ENCODE data around the gene SYNJ1.
"Not testable (repeated sequence)": the region's sequence is repeated elsewhere in the genome, so short reads cannot be mapped to it uniquely, and the experiment has no call there.

The SYNJ1 gene

GRCh38 chr21:32736083-32736482 lies 8.3 kb upstream of the SYNJ1 start:
- not testable (repeated sequence) for DNase-seq (ENCODE audit: low read depth)

GRCh38 chr21:32735524-32735923 lies 7.7 kb upstream of the SYNJ1 start:
- no peak for DNase-seq (ENCODE audit: low read depth)

- DNase-seq (ENCODE audit: low read depth): no peak
Observed at GRCh38 chr21:32733990-32734613, 6.3 kb upstream of the SYNJ1 start.

GRCh38 chr21:32733356-32733755 lies 5.5 kb upstream of the SYNJ1 start:
- DNase-seq (ENCODE audit: low read depth): no peak

- no peak for DNase-seq (ENCODE audit: low read depth)
Observed at GRCh38 chr21:32732544-32732943, 4.7 kb upstream of the SYNJ1 start.

- DNase-seq (ENCODE audit: low read depth): no peak
Observed at GRCh38 chr21:32728848-32729247, 1.0 kb upstream of the SYNJ1 start.

- DNase-seq (ENCODE audit: low read depth): no peak
Observed at GRCh38 chr21:32728456-32728839, 635 bp upstream of the SYNJ1 start.

- DNase-seq (ENCODE audit: low read depth): no peak
Observed at GRCh38 chr21:32726839-32727686, 750 bp downstream of the SYNJ1 start.

- no peak for DNase-seq (ENCODE audit: low read depth)
Observed at GRCh38 chr21:32719085-32719484, 8.7 kb downstream of the SYNJ1 start.

- DNase-seq (ENCODE audit: low read depth): no peak
Observed at GRCh38 chr21:32717851-32718316, 9.9 kb downstream of the SYNJ1 start.

- DNase-seq (ENCODE audit: low read depth): no peak
Observed at GRCh38 chr21:32716486-32716885, 11.3 kb downstream of the SYNJ1 start.

GRCh38 chr21:32713726-32714125 lies 14.1 kb downstream of the SYNJ1 start:
- DNase-seq (ENCODE audit: low read depth): no peak

GRCh38 chr21:32712641-32713040 lies 15.2 kb downstream of the SYNJ1 start:
- DNase-seq (ENCODE audit: low read depth): no peak

- no peak for DNase-seq (ENCODE audit: low read depth)
Observed at GRCh38 chr21:32712043-32712442, 15.8 kb downstream of the SYNJ1 start.

GRCh38 chr21:32710987-32711386 lies 16.8 kb downstream of the SYNJ1 start:
- no peak for DNase-seq (ENCODE audit: low read depth)

GRCh38 chr21:32710069-32710784 lies 17.6 kb downstream of the SYNJ1 start:
- no peak for DNase-seq (ENCODE audit: low read depth)

GRCh38 chr21:32708069-32708468 lies 19.7 kb downstream of the SYNJ1 start:
- DNase-seq (ENCODE audit: low read depth): no peak

GRCh38 chr21:32705901-32706300 lies 21.9 kb downstream of the SYNJ1 start:
- no peak for DNase-seq (ENCODE audit: low read depth)

- DNase-seq (ENCODE audit: low read depth): no peak
Observed at GRCh38 chr21:32705139-32705538, 22.7 kb downstream of the SYNJ1 start.

GRCh38 chr21:32702702-32703101 lies 25.1 kb downstream of the SYNJ1 start:
- no peak for DNase-seq (ENCODE audit: low read depth)

- DNase-seq (ENCODE audit: low read depth): no peak
Observed at GRCh38 chr21:32698971-32699693, 28.7 kb downstream of the SYNJ1 start.

GRCh38 chr21:32698286-32698685 lies 29.5 kb downstream of the SYNJ1 start:
- no peak for DNase-seq (ENCODE audit: low read depth)
